Hepatocyte (in vitro differentiated cells): ENCODE measurements around the gene IRF4. TPM values are rescaled to one million over a fixed set of nuclear protein-coding genes. Genes with fewer than 3 reads are reported as not detected.

Source experiments
- DNase-seq: peaks from one replicate; pipeline ENCODE4 v3.0.0-alpha.2; 2016; ENCODE audit warnings: low spot score
- H2AFZ ChIP-seq: fragments of 200-600 bp; sonication (generic); 2 replicates; pipeline ENCODE4 v1.6.0; 2016; ENCODE audit warnings: antibody characterized with exemption, mild to moderate bottlenecking
- H3K27ac ChIP-seq: fragments of 200-600 bp; sonication (generic); 2 replicates; pipeline ENCODE4 v1.5.1; 2016; ENCODE audit warnings: mild to moderate bottlenecking
- H3K27me3 ChIP-seq: fragments of 200-600 bp; sonication (generic); 2 replicates; pipeline ENCODE4 v1.6.1; 2016
- H3K36me3 ChIP-seq: fragments of 200-600 bp; sonication (generic); replicated peaks from 2 replicates; pipeline ENCODE4 v1.5.1; 2016; ENCODE audit warnings: low read depth; ENCODE audit not compliant: insufficient read depth
- H3K4me1 ChIP-seq: fragments of 200-600 bp; sonication (generic); 2 replicates; pipeline ENCODE4 v1.5.1; 2016; ENCODE audit warnings: mild to moderate bottlenecking, moderate library complexity; ENCODE audit not compliant: insufficient read depth
- H3K4me2 ChIP-seq: fragments of 200-600 bp; sonication (generic); 2 replicates; pipeline ENCODE4 v1.6.0; 2016
- H3K4me3 ChIP-seq: fragments of 200-600 bp; sonication (generic); 2 replicates; pipeline ENCODE4 v1.5.1; 2016; ENCODE audit warnings: mild to moderate bottlenecking
- H3K79me2 ChIP-seq: fragments of 200-600 bp; sonication (generic); 2 replicates; pipeline ENCODE4 v1.6.0; 2017; ENCODE audit warnings: mild to moderate bottlenecking
- H3K9me2 ChIP-seq: fragments of 200-600 bp; sonication (generic); replicated peaks from 2 replicates; pipeline ENCODE4 v1.6.0; 2017; ENCODE audit warnings: mild to moderate bottlenecking; ENCODE audit not compliant: insufficient read depth
- H3K9me3 ChIP-seq: fragments of 200-600 bp; sonication (generic); 2 replicates; pipeline ENCODE4 v1.5.1; 2016; ENCODE audit warnings: low read depth, mild to moderate bottlenecking
- H4K20me1 ChIP-seq: fragments of 200-600 bp; sonication (generic); 2 replicates; pipeline ENCODE4 v1.6.0; 2016; ENCODE audit warnings: mild to moderate bottlenecking; ENCODE audit not compliant: insufficient read depth, poor library complexity, severe bottlenecking
- CTCF ChIP-seq: fragments of 200-600 bp; sonication (generic); IDR thresholded peaks from 2 replicates; pipeline ENCODE4 v1.5.1; 2016; ENCODE audit warnings: antibody characterized with exemption, mild to moderate bottlenecking; ENCODE audit not compliant: poor library complexity
- EZH2 ChIP-seq: fragments of 200-600 bp; sonication (generic); IDR thresholded peaks from 2 replicates; pipeline ENCODE4 v1.6.1; 2016; ENCODE audit warnings: antibody characterized with exemption, mild to moderate bottlenecking, borderline replicate concordance
- EZH2phosphoT487 ChIP-seq: fragments of 200-600 bp; sonication (generic); IDR thresholded peaks from one replicate; pipeline ENCODE4 v1.6.1; 2018; ENCODE audit warnings: antibody characterized with exemption, mild to moderate bottlenecking, low read depth, moderate library complexity; ENCODE audit not compliant: unreplicated experiment, severe bottlenecking
- WGBS: methylation state at CpG from one replicate; pipeline ENCODE4 v1.1.6; 2016; ENCODE audit warnings: low lambda C conversion rate; ENCODE audit errors: missing lambda C conversion rate; 5-methylcytosine and 5-hydroxymethylcytosine counted together
- polyA plus RNA-seq: library from polyadenylated mRNA; unstranded; fragments of >200 nt; fragmentation: Nextera tagmentation; extraction: Ambion mirVana; gene quantifications from 2 replicates; pipeline ENCODE4 v1.2.1, GENCODE V29; 2016
- total RNA-seq: library from RNA; depleted of rRNA; stranded (reverse); fragments of >200 nt; gene quantifications from 2 replicates; pipeline ENCODE4 v1.2.3, GENCODE V29; 2014

Gene IRF4
- total and polyA plus RNA-seq, 2 experiments from 2014 or later: 0.02 to 0.23 TPM

GRCh38 chr6:363291-363690 is 28.3 kb upstream of the IRF4 start:
- Histone ChIP-seq H3K27me3 (peaks cover 6% of the 10 kb centered on the region), H3K36me3 (no peaks in the 10 kb centered on the region), H3K27ac (no peak overlapping the region), H3K9me3 (peaks cover 5% of the 10 kb centered on the region), H3K4me3 (no peak overlapping the region), H4K20me1 (no peaks in the 10 kb centered on the region), H2AFZ (no peak overlapping the region), H3K4me2 (no peak overlapping the region), H3K9me2 (no peaks in the 10 kb centered on the region), H3K4me1 (no peaks in the 10 kb centered on the region), H3K79me2 (no peaks in the 10 kb centered on the region)
- no peak for DNase-seq
- TF ChIP-seq EZH2: no peak
- TF ChIP-seq CTCF: no peak
- no peak for TF ChIP-seq EZH2phosphoT487
- WGBS: 79% methylated on average over 12 of the region's 12 CpGs

GRCh38 chr6:363909-364308 is 27.6 kb upstream of the IRF4 start:
- no peak for DNase-seq
- Histone ChIP-seq H3K27ac (no peak overlapping the region), H3K79me2 (no peaks in the 10 kb centered on the region), H4K20me1 (no peaks in the 10 kb centered on the region), H3K36me3 (no peaks in the 10 kb centered on the region), H3K4me1 (no peaks in the 10 kb centered on the region), H3K4me2 (no peak overlapping the region), H3K9me3 (peaks cover 5% of the 10 kb centered on the region), H3K4me3 (no peak overlapping the region), H2AFZ (no peak overlapping the region), H3K9me2 (no peaks in the 10 kb centered on the region), H3K27me3 (peaks cover 6% of the 10 kb centered on the region)
- WGBS: 85% methylated on average over 13 of the region's 13 CpGs
- no peak for TF ChIP-seq CTCF
- TF ChIP-seq EZH2: no peak
- no peak for TF ChIP-seq EZH2phosphoT487

GRCh38 chr6:364609-365540 is 26.7 kb upstream of the IRF4 start:
- H3K9me3 ChIP-seq: peaks cover 5% of the 10 kb centered on the region
- TF ChIP-seq EZH2 (no peak), EZH2phosphoT487 (no peak), CTCF (no peak)
- no peak for DNase-seq
- H3K79me2 ChIP-seq: no peaks in the 10 kb centered on the region
- no peak overlapping the region for H2AFZ ChIP-seq
- H3K36me3 ChIP-seq: no peaks in the 10 kb centered on the region
- peaks cover 6% of the 10 kb centered on the region for H3K27me3 ChIP-seq
- H3K27ac ChIP-seq: no peak overlapping the region
- no peak overlapping the region for H3K4me3 ChIP-seq
- no peaks in the 10 kb centered on the region for H4K20me1 ChIP-seq
- 76% methylated on average over 11 of the region's 11 CpGs for WGBS
- no peak overlapping the region for H3K4me2 ChIP-seq
- H3K9me2 ChIP-seq: no peaks in the 10 kb centered on the region
- no peaks in the 10 kb centered on the region for H3K4me1 ChIP-seq
